Heart right ventricle (tissue), 16 donors: ENCODE data around the gene PKNOX1. TPM values are rescaled to one million over a fixed set of nuclear protein-coding genes. Genes with fewer than 3 reads are reported as not detected.
A peak's percentile ranks its signal among the peaks of the same experiment; 100 is the strongest.
"Not testable (repeated sequence)": the region's sequence is repeated elsewhere in the genome, so short reads cannot be mapped to it uniquely, and the experiment has no call there.

Experiments
- ATAC-seq, 8 donors: fragments of 200-7000 bp; cut with Tn5 transposase; one replicate each; pipeline ENCODE4 v1.9.1; 2020; ENCODE audit warnings: mild to moderate bottlenecking in 8 of 8, moderate library complexity in 8 of 8, moderate number of reproducible peaks in 1 of 8
- DNase-seq, 2 donors: peaks; one replicate each; pipeline ENCODE4 v3.0.0-alpha.2; 2020
- H3K27ac ChIP-seq, 10 donors: fragments of 200-600 bp; sonication (generic) in 2 of 10; one replicate each; pipeline versions ENCODE4 v1.5.0 to v1.8.0; 2020 to 2022; ENCODE audit warnings: mild to moderate bottlenecking in 3 of 10
- H3K27me3 ChIP-seq, 7 donors: fragments of 200-600 bp; one replicate each; pipeline ENCODE4 v1.8.0; 2021 to 2022; ENCODE audit warnings: mild to moderate bottlenecking in 2 of 7
- H3K36me3 ChIP-seq, 9 donors: fragments of 200-600 bp; sonication (generic) in 1 of 9; one replicate each; pipeline versions ENCODE4 v1.5.0 to v1.8.0; 2020 to 2022; ENCODE audit warnings: mild to moderate bottlenecking in 2 of 9
- H3K4me1 ChIP-seq, 9 donors: fragments of 200-600 bp; sonication (generic) in 1 of 9; one replicate each; pipeline versions ENCODE4 v1.5.0 to v1.8.0; 2020 to 2022; ENCODE audit warnings: mild to moderate bottlenecking in 4 of 9
- H3K4me3 ChIP-seq, 10 donors: fragments of 200-600 bp; sonication (generic) in 2 of 10; one replicate each; pipeline versions ENCODE4 v1.5.0 to v1.8.0; 2020 to 2022; ENCODE audit warnings: mild to moderate bottlenecking in 7 of 10, moderate library complexity in 2 of 10
- H3K9me3 ChIP-seq, 11 donors: fragments of 200-600 bp in 10 of 11; sonication (generic) in 2 of 11; one replicate each; pipeline versions ENCODE4 v1.5.0 to v1.8.0; 2013 to 2022; ENCODE audit warnings: mild to moderate bottlenecking in 2 of 11, control low read depth in 1 of 11, moderate library complexity in 1 of 11
- whole genome bisulfite sequencing, 2 donors: extraction: QIAGEN DNeasy Blood & Tissue Kit; methylation state at CpG; one replicate each; pipeline ENCODE4 v1.1.7; 2013; ENCODE audit warnings: inconsistent platforms in 1 of 2; 5-methylcytosine and 5-hydroxymethylcytosine counted together
- intact Hi-C, 10 donors: fragments of 100-400 bp; cut with DNase I; formaldehyde crosslinking; loops; one replicate each; pipeline versions ENCODE4 v1.11.1 to v1.14.2; 2022
- polyA plus RNA-seq, 2 donors: library from polyadenylated mRNA; stranded (reverse); fragments of 200-250 nt; gene quantifications; one replicate each; pipeline ENCODE4 v1.2.3, GENCODE V29; 2013
- total RNA-seq, 10 donors: library from RNA; stranded (reverse); fragmentation: NEBNext Ultra II Directional in 3 of 10; extraction: Animal tissue kit (Norgen Biotek cat#: 25700) in 3 of 10; gene quantifications; one replicate each; pipeline versions ENCODE4 v1.2.1 to v1.2.4, GENCODE V29; 2021 to 2023
- TF ChIP-seq, protein P1 (sequence below), 9 donors: fragments of 200-600 bp; sonication (generic) in 2 of 9; IDR thresholded peaks; one replicate each; pipeline versions ENCODE4 v1.5.0 to v1.8.0; 2021 to 2022; ENCODE audit warnings: antibody characterized with exemption in 9 of 9, mild to moderate bottlenecking in 5 of 9, moderate library complexity in 1 of 9
- donor health status: Arrhythmogenic right ventricular cardiomyopathy.
- donor health status: ischemic (EF 13 %, LVEDD 7.1; RV severe dilation, severe dysfunction).
- donor health status: healthy with polysubstance abuse.
- donor health status: DM: no; HTN: yes; CAD: no.
- donor health status: DM: no; HTN: no; CAD: no.
- donor health status: ischemic (EF 25% LVEDD 6.9; RV normal size, moderate dysfunction).
- donor health status: ischemic (EF 25% LVEDD 5.7; RV mildly dilated, moderate dysfunction).
- donor health status: healthy.
- donor health status: DM: yes; HTN: yes; CAD: no.
- donor health status: Ischemic cardiomyopathy.
- donor health status: ischemic (EF 35%, LVEDD 5.7; RV mildly dilated, moderate dysfunction).
- donor health status: nonischemic (EF 11% LVEDD 7.7; RV severe dilation, severe dysfunction).
- donor health status: DM: yes; HTN: yes; CAD: no.
- donor health status: PGD.
- donor health status: ischemic (EF 29% LVEDD 5.4; RV normal size, mild dysfunction).
- donor health status: nonischemic (EF 23%, LVEDD 6.1; RV moderate dilation, normal function).

PKNOX1 gene
- total and polyA plus RNA-seq, 12 donors, result 5.0 to 11.6 (median 7.6) TPM

DNA sequence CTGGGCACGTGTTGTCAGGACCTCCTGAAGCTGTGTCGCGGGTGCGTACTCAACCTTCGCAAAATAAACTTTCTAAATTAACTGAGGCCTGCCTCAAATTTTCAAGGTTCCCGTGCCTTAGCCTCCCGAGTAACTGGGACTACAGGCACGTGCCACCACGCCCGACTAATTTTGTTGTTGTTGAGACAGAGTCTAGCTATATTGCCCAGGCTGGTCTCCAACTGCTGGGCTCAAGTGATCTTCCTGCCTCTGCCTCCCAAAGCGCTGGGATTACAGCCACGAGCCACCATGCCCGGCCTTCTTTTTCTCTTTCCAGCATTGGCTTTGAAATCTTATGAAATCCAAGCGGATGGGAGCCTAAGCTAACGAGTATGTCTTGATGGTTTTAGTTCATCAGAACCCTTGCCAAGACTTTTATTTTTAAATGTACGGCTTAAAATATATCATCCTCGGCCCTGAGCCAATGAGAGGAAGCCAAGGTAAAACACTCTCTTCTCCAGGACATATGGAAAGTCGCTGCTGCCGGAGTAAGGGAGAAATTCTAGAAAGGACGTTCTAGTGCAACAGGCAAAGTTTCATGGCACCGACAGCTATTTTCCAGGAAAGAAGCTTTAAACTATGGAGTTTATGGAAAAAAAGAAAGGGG, 36.3 kb upstream of the PKNOX1 start:
- intact Hi-C loops, result loop anchor here in 1 of 10 donors (10.0 kb wide), 1 partner anchor 863 kb away; the partner anchor contains the start of gene UMODL1
- no peak for ATAC-seq
- peaks cover 0 to 19% (median 7%) of the 10 kb centered on the region in 9 donors for H3K4me1 ChIP-seq
- WGBS, 2 donors, result 81 to 83% methylated on average over 21 of the region's 21 CpGs
- no peak overlapping the region for H3K27ac ChIP-seq
- H3K36me3 ChIP-seq, result no peaks in the 10 kb centered on the region
- TF ChIP-seq, protein P1, sequence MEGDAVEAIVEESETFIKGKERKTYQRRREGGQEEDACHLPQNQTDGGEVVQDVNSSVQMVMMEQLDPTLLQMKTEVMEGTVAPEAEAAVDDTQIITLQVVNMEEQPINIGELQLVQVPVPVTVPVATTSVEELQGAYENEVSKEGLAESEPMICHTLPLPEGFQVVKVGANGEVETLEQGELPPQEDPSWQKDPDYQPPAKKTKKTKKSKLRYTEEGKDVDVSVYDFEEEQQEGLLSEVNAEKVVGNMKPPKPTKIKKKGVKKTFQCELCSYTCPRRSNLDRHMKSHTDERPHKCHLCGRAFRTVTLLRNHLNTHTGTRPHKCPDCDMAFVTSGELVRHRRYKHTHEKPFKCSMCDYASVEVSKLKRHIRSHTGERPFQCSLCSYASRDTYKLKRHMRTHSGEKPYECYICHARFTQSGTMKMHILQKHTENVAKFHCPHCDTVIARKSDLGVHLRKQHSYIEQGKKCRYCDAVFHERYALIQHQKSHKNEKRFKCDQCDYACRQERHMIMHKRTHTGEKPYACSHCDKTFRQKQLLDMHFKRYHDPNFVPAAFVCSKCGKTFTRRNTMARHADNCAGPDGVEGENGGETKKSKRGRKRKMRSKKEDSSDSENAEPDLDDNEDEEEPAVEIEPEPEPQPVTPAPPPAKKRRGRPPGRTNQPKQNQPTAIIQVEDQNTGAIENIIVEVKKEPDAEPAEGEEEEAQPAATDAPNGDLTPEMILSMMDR (IDR thresholded peaks at IDR 0.05), result no peak
- no peak for DNase-seq
- no peak overlapping the region for H3K4me3 ChIP-seq
- no peaks in the 10 kb centered on the region for H3K9me3 ChIP-seq
- no peaks in the 10 kb centered on the region for H3K27me3 ChIP-seq

DNA sequence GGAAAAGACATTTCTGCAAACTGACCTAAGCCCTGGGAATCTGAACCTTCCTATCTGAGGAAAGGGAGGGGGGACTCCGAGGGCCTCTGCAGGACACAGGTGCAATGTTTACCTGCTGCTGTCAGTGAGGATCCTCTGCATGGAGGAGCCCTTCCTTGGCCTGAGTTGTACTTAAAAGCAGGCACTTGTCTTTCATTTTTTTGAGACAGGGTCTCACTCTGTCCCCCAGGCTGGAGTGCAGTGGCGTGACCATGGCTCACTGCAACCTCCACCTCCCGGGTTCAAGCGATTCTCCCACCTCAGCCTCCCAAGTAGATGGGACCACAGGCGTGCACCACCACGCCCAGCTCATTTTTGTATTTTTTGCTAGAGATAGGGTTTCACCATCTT, 35.8 kb upstream of the PKNOX1 start:
- ATAC-seq, H3K27me3 ChIP-seq, H3K9me3 ChIP-seq, H3K27ac ChIP-seq, DNase-seq, H3K36me3 ChIP-seq, H3K4me3 ChIP-seq: not testable (repeated sequence)
- 92 to 95% methylated on average over 6 of the region's 6 CpGs for WGBS, 2 donors
- peaks cover 0 to 16% (median 7%) of the 10 kb centered on the region in 9 donors for H3K4me1 ChIP-seq
- intact Hi-C loops, result loop anchor here in 1 of 10 donors (10.0 kb wide), 1 partner anchor 864 kb away; the partner anchor contains the start of gene UMODL1

DNA sequence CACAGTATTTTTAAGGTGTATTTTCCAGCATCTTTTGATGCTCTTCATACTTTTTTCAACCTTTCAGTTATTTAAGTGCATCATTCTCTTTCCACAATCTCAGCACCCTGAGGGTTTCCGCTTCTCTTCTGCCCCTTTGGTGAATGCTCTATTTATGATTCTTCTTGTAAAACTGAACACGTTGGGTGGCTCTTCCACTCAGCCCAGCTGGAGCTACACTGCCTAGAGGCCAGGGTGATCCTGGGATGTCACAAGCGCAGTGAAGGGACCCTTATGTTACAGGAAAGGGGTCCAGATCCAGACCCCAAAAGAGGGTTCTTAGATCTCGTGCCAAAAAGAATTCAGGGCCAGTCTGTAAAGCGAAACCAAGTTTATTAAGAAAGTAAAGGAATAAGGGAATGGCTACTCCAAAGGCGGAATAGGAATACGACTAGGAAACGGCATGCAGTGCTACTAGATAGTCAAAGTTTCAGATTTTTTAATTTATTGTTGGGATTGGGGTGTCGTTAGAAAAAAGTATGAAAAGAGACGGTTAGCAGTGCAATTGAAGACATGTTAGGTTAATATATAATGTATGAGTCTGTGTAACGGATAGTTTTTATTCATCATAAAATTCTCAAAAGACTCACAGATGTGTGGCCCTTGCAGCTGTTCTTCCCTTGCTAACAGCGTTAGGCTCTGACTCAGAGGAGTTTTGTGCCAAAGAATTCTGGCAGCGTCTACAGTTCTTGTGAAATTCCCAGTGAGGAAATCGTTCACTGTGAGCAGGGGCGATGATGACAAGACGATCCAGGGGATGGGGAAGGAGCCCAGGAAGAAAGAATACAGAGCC, 34.6 kb upstream of the PKNOX1 start:
- TF ChIP-seq, protein P1 (IDR thresholded peaks at IDR 0.05), result no peak
- H3K4me3 ChIP-seq, result peak overlapping the region in 4 of 10 donors; percentile 25 to 36 (median 32)
- H3K4me1 ChIP-seq, result peaks cover 0 to 16% (median 7%) of the 10 kb centered on the region in 9 donors
- ATAC-seq, result peak; percentile 91 to 99 (median 95)
- no peaks in the 10 kb centered on the region for H3K27me3 ChIP-seq
- 41 to 45% methylated on average over 16 of the region's 16 CpGs for WGBS, 2 donors
- DNase-seq, result peak in 1 of 2 donors; percentile 86
- intact Hi-C loops, result loop anchor here in 1 of 10 donors (10.0 kb wide), 1 partner anchor 865 kb away; the partner anchor contains the start of gene UMODL1
- peak overlapping the region in 8 of 10 donors; percentile 42 to 71 (median 64) for H3K27ac ChIP-seq
- no peaks in the 10 kb centered on the region for H3K9me3 ChIP-seq
- H3K36me3 ChIP-seq, result no peaks in the 10 kb centered on the region

DNA sequence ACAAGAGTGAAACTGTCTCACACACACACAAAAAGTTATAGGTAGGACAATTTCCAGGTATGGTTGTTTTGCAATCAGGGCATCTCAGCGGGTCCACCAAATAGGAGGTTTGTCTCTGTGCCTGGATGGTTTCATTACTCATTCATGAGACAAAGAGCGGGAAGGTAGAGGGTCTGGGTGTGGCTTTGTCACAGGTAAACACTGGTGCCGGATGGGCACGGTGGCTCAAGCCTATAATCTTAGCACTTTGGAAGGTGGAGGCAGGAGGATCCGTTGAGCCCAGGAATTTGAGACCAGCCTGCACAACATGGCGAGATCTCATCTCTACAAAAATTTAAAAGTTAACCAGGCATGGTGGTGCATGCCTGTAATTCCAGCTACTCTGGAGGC, 32.7 kb upstream of the PKNOX1 start:
- Histone ChIP-seq H3K4me1 (peaks cover 0 to 16% (median 7%) of the 10 kb centered on the region in 9 donors), H3K27me3 (no peaks in the 10 kb centered on the region), H3K27ac (no peak overlapping the region), H3K9me3 (no peaks in the 10 kb centered on the region), H3K4me3 (no peak overlapping the region), H3K36me3 (no peaks in the 10 kb centered on the region)
- intact Hi-C loops, result no loop called here
- DNase-seq (no peak), ATAC-seq (no peak)
- TF ChIP-seq, protein P1 (IDR thresholded peaks at IDR 0.05), result no peak
- WGBS, 2 donors, result 97% methylated on average over 6 of the region's 6 CpGs
